HG03521 (cell line): Measurements from ENCODE around the gene NKD2.
"Not testable (repeated sequence)": the region's sequence is repeated elsewhere in the genome, so short reads cannot be mapped to it uniquely, and the experiment has no call there.

ENCODE experiments used
- ATAC-seq: cut with Tn5 transposase; IDR thresholded peaks from one replicate; pipeline ENCODE4 v1.9.1; 2021; ENCODE audit warnings: mild to moderate bottlenecking, moderate library complexity; ENCODE audit not compliant: unreplicated experiment

Gene NKD2

DNA sequence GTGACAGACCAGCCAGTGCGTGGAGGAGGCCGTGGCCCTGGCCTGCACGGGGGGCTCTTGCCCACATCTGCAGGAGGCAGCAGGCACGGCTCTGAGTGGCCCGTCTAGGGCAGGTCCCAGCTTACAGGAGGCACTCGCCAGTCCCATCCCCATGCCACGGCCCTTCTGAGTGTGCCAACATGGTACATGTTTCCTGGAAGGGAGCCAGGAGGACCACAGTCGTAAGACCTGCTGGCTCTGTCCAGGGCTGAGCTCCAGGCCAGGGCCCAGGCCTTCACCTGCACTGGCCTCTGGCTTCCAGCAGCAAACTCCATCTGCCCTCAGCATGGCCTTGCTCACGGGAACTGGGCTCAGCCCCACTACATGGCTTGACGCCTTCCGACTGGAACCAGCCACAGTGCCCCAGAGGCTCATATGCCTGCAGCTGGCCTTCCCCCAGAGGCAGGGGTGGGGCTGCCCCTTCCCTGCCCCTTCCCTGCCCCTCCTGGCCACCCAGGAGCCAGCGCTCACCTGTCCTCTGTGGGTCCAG lies 3.8 kb downstream of the NKD2 start:
- ATAC-seq = no peak

DNA sequence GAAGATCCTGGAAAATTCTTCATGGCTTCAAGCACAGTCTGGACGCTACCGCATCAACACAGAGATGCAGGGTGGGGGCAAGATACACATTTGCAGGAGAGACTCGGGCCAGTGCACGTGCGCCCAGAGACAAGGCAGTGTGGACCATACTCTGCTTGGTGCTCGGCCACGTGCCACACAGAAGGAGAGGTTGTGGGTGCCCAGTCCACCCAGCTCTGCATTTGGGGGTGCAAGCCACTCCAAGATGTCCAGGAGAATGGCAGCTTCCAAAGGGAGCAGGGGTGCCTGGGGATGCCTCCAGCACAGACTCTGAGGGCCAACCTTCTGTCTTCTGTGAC lies 4.3 kb downstream of the NKD2 start:
- ATAC-seq = no peak

DNA sequence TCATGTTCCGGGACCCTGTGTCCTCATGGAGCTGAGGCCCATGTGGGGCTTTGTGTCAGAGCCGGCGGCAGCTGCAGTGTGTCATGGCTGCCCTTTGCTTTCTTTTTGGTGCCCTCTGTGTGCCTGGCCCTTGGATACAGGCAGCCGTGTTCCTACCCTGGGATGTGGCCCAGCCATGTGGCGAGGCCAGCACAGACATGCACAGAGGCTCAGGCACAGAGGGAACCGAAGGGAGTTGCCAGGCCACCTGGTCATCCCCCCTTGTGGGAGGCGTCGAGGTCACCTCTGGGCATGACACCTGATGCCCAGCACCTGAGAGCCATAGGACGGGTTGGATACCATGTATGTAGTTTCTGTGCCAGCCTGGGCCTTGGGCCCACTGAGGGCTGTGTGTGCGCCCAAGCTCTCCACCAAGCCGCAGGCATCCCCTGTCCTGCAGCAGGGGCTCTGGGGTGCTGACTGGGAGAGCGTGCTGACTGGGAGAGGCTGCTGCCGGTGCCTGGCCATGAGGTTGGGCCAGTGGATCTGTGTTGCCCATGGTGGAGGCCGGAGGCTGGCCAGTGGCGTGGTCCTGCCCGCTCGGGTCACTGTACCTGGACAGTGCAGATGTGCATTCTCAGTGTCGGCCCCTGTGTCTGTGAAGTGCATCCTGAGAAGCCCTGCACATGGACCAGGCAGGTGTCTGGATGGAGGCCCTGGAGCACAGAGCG lies 4.8 kb downstream of the NKD2 start:
- no peak for ATAC-seq

GRCh38 chr5:1013948-1014301 lies 5.3 kb downstream of the NKD2 start:
- ATAC-seq = no peak

DNA sequence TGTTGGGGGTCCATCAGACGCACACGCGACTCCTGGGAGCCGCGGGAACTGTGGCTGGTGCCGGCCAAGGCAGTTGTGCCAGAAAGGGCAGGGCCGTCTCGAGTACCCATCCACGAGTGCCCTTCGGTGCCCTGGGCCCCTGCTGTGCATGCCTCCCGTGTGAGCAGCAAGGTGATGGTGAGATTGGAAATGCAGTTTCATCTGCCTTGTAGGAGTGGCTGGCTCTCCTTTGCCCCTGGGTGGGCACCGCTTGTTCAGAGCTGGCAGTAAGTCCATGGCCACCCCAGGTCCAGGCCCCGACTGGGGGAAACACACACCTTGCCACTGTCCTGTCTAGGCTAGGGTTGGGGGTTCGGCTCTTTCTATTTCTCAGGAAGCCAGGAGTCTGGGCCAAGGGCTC lies 5.7 kb downstream of the NKD2 start:
- ATAC-seq = no peak

GRCh38 chr5:1014781-1015221 lies 6.2 kb downstream of the NKD2 start:
- ATAC-seq = no peak

GRCh38 chr5:1015507-1015906 lies 6.9 kb downstream of the NKD2 start:
- no peak for ATAC-seq

DNA sequence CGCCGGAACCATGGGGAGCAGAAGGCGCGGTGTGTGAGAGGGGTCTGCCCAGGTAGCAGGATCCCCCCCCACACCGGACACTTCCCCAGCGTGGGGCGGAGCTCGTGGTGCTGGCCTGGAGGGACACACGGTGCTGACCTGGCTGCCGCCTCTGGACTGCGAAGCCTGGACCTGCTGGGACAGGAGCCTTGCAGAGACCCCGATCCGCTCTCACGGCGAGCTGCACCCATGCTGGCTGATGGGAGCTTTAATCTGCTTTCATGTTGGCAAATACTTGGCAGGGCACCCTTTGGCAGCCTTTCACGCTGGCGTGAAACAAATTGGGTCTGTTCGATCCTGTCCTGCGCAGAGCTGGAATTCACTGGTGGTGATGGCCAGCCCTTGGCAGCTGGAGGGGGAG lies 7.4 kb downstream of the NKD2 start:
- no peak for ATAC-seq

DNA sequence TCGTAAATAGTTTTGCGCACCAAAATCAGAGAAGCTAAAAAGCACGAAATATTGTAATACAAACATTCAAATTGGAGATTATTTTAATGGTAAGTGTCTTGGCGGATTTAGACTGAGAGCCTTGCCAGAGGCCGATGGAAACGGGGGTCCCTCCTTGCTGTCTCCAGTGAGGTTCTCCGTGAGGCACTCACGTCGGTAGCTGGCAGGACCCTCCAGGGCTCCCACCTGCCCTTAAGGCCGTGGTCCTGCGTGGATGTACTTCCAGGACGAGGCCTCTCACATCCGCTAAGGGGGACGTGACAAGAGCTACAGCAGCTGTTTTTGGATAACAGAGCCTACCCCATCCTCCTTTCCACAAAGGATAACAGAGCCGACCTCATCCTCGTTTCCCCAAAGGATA lies 7.9 kb downstream of the NKD2 start:
- ATAC-seq = no peak

- ATAC-seq = no peak
Measured at GRCh38 chr5:1017056-1017455, 8.5 kb downstream of the NKD2 start.

DNA sequence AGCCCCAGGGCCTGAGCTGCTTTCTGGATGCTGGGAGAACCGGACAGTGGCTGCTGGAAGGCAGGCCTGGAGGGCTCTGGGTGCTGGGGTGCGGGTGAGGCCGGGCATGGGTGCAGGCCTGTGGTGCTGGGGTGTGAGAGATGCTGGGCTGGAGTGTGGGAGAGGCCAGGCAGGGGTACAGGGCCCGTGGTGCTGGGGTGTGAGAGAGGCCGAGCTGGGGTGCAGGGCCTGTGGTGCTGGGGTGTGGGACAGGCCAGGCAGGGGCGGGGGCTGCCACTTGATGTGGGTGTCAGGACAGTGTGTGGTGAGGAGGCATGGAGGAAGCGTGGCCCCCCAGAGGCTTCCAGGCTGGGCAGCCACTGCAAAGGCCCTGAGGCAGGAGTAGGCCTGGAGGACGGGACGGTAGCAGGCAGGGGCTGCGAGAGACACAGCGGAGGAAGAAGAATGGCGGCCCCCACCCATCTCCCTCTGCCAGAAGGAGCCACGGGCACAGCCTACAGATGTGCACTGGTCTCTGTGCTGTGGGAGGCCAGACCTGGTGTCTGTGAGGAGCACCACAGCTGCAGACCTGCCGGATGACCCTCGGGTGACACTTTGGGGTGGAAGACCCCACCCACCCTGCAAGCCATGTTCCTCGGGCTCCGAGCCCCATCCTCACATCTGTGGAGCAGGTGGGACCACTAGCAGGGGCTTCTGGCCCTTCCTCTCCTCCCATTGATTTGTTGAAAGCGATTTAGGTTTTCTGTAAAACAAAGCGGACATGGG lies 9.3 kb downstream of the NKD2 start:
- no peak for ATAC-seq

- no peak for ATAC-seq
Measured at GRCh38 chr5:1018596-1018995, 10.0 kb downstream of the NKD2 start.

DNA sequence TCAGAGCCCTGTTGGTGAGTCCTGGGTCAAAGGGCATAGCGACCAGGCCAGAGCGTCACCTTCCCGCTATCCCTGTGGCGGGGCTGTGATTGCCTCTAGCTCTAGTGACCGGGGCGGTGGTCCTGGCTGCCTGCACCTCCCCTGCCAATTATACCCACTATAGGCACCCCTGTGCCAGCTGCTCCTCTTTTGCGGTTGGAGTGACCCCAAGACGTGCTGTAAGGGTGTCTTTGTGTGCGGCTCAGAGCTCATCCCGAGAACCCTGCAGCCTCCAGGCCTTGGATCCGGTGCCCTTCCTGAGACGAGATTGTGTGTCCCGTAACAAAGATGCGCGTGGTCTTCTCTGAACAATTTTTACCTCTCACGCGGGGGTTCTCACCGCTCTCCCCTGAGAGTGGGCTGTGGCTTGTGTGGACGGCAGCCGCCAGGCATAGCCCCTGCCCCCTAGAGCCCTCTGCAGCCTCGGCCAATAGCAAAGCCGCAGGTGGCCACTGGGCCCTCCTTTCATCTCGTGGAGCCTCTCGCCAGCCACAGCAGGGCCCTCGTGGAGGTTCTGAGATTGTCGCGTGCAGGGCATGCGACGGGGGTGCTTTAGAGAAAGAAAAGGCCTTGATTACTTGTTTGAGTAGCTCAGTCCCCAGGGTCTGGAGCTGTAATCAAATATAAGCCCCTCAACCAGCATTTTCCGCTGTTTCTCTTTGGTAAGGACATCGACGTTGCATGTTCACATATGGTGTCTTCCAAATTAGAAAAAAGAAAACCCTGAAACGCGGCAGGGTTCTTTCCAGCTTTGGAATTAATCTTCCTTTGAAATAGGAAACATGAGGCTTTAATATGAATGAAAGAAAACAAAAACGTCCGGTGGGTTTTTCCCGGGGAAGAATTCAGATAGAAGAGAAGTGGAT lies 10.7 kb downstream of the NKD2 start:
- ATAC-seq = no peak

- ATAC-seq = no peak
Measured at GRCh38 chr5:1020452-1020961, 11.9 kb downstream of the NKD2 start.

GRCh38 chr5:1021136-1021968 lies 12.8 kb downstream of the NKD2 start:
- no peak for ATAC-seq

DNA sequence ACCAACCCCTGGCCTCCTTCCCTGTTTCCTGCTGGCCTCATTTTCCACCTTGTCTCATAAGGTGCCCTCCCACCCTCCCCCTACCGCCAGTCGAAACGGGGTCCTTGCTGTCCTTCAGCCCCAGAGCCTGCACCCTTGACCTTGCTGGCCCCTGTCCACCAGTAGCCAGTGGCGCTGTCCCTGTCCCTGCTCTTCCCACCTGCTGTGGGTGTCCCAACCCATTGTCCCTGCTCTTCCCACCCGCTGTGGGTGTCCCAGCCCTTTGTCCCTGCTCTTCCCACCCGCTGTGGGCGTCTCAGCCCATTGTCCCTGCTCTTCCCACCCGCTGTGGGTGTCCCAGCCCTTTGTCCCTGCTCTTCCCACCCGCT lies 13.4 kb downstream of the NKD2 start:
- ATAC-seq = not testable (repeated sequence)

- no peak for ATAC-seq
Measured at GRCh38 chr5:1026700-1027621, 18.4 kb downstream of the NKD2 start.

- no peak for ATAC-seq
Measured at GRCh38 chr5:1027631-1028441, 19.2 kb downstream of the NKD2 start.
